T-cell (primary cell): ENCODE measurements around the gene PTGES. TPM values are rescaled to one million over a fixed set of nuclear protein-coding genes. Genes with fewer than 3 reads are reported as not detected.

ENCODE experiments used
- ATAC-seq, 4 experiments: fragments of 200-7000 bp in 3 of 4; fragments of 150-1000 bp in 1 of 4; cut with Tn5 transposase; replicated peaks in 1 of 4; 1 replicate in 3 of 4; 2 replicates in 1 of 4; pipeline ENCODE4 v1.10.0; 2021; ENCODE audit warnings: moderate library complexity in 3 of 4, mild to moderate bottlenecking in 2 of 4, moderate number of reproducible peaks in 1 of 4
- CTCF ChIA-PET, 2 donors: fragments of 300-600 bp; sonication (Branson Sonifier 250); formaldehyde crosslinking; loops; one replicate each; lab custom pipeline; 2022; ENCODE audit warnings: antibody characterized with exemption in 2 of 2; lab: Charles Lee
- POLR2A ChIA-PET, 2 donors: fragments of 300-600 bp; sonication (Branson Sonifier 250); formaldehyde crosslinking; loops; one replicate each; lab custom pipeline; 2022; ENCODE audit warnings: antibody characterized with exemption in 2 of 2; lab: Charles Lee
- DNase-seq, 35 experiments: peaks; one replicate each; pipeline versions ENCODE4 v3.0.0 to v3.0.0-alpha.2; 2013 to 2023
- H3K27ac ChIP-seq: one replicate; pipeline ENCODE4 v1.5.1; 2013; ENCODE audit warnings: low read length
- H3K27me3 ChIP-seq, 2 experiments: replicated peaks in 1 of 2; 1 replicate in 1 of 2; 2 replicates in 1 of 2; pipeline versions ENCODE4 v1.6.1 to v1.7.0; 2013; ENCODE audit warnings: low read length in 1 of 2, mixed read lengths in 1 of 2; ENCODE audit not compliant: control insufficient read depth in 2 of 2, insufficient read depth in 2 of 2; ENCODE audit errors: extremely low read depth in 1 of 2
- H3K36me3 ChIP-seq, 2 donors: 1 replicate in 1 of 2; 2 replicates in 1 of 2; pipeline versions ENCODE4 v1.6.1 to v1.7.0; 2013; ENCODE audit warnings: low read length in 1 of 2; ENCODE audit not compliant: control insufficient read depth in 2 of 2, insufficient read depth in 1 of 2; ENCODE audit errors: extremely low read depth in 1 of 2
- H3K4me1 ChIP-seq, 2 experiments: 1 replicate in 1 of 2; 2 replicates in 1 of 2; pipeline versions ENCODE4 v1.6.1 to v1.7.0; 2013; ENCODE audit warnings: low read length in 2 of 2, mixed read lengths in 1 of 2; ENCODE audit not compliant: insufficient read depth in 2 of 2, control insufficient read depth in 1 of 2; ENCODE audit errors: extremely low read depth in 1 of 2
- H3K4me3 ChIP-seq, 2 donors: 1 replicate in 1 of 2; 2 replicates in 1 of 2; pipeline versions ENCODE4 v1.5.1 to v1.7.0; 2013; ENCODE audit warnings: mild to moderate bottlenecking in 2 of 2, low read length in 1 of 2, moderate library complexity in 1 of 2; ENCODE audit not compliant: control insufficient read depth in 1 of 2; ENCODE audit errors: extremely low read depth in 1 of 2
- H3K9me3 ChIP-seq: 2 replicates; pipeline ENCODE4 v1.7.0; 2013
- H3K27ac Mint-ChIP-seq, 2 donors: one replicate each; pipeline ENCODE4 v1.8.0; 2020 to 2021; ENCODE audit warnings: mild to moderate bottlenecking in 2 of 2, mixed read lengths in 2 of 2
- H3K27me3 Mint-ChIP-seq, 2 donors: one replicate each; pipeline ENCODE4 v1.8.0; 2021 to 2022; ENCODE audit warnings: mixed read lengths in 2 of 2
- H3K36me3 Mint-ChIP-seq: one replicate; pipeline ENCODE4 v1.8.0; 2021; ENCODE audit warnings: mixed read lengths
- H3K4me1 Mint-ChIP-seq, 3 donors: one replicate each; pipeline ENCODE4 v1.8.0; 2020 to 2022; ENCODE audit warnings: mixed read lengths in 3 of 3, mild to moderate bottlenecking in 1 of 3
- H3K4me3 Mint-ChIP-seq, 3 donors: one replicate each; pipeline ENCODE4 v1.8.0; 2020 to 2022; ENCODE audit warnings: mild to moderate bottlenecking in 3 of 3, mixed read lengths in 3 of 3, moderate library complexity in 3 of 3
- H3K9me3 Mint-ChIP-seq, 3 donors: one replicate each; pipeline ENCODE4 v1.8.0; 2020 to 2022; ENCODE audit warnings: mixed read lengths in 3 of 3
- WGBS: methylation state at CpG from one replicate; pipeline ENCODE4 v1.1.5; 2013; ENCODE audit warnings: missing lambda C conversion rate; ENCODE audit not compliant: insufficient coverage; 5-methylcytosine and 5-hydroxymethylcytosine counted together
- total RNA-seq, 35 experiments: library from RNA in 6 of 35; stranded (reverse) in 6 of 35; fragments of 120-200 nt in 1 of 35; gene quantifications; one replicate each; pipeline versions ENCODE4 v1.2.1 to v1.2.4 and lab custom pipeline; 2013 to 2026

Gene PTGES
- total RNA-seq, 5 donors from 2014 or later (not counting 1 experiment from before 2014, with no cell fraction given): not detected

GRCh38 chr9:129728744-129729143 is 24.1 kb downstream of the PTGES start:
- ChIA-PET CTCF (interaction anchor here in 1 of 2 donors (0.6 to 1.7 kb wide), 2 partner anchors 9 to 726 kb away, joined by 3 to 7 read pairs; no protein-coding TSS in a partner anchor), POLR2A (no interaction called here)
- DNase-seq (no peak), ATAC-seq (no peak)
- Histone ChIP-seq H3K27ac (no peak overlapping the region), H3K4me1 (peaks cover 0 to 5% of the 10 kb centered on the region in 2 experiments), H3K9me3 (no peaks in the 10 kb centered on the region), H3K27me3 (peaks cover 0 to 29% of the 10 kb centered on the region in 2 experiments), H3K4me3 (no peak overlapping the region), H3K36me3 (no peaks in the 10 kb centered on the region)
- Mint-ChIP-seq H3K27ac (no peak overlapping the region), H3K4me3 (no peak overlapping the region), H3K9me3 (no peaks in the 10 kb centered on the region), H3K27me3 (peaks cover 6 to 24% of the 10 kb centered on the region in 2 donors), H3K36me3 (no peaks in the 10 kb centered on the region), H3K4me1 (peaks cover 0 to 5% (median 3%) of the 10 kb centered on the region in 3 donors)
- WGBS: 93% methylated on average over 5 of the region's 7 CpGs

- ATAC-seq (peak; percentile 87 to 91 (median 90)), DNase-seq (peak; percentile 7 to 71 (median 39))
- peaks cover 0 to 5% of the 10 kb centered on the region in 2 experiments for H3K4me1 ChIP-seq
- POLR2A ChIA-PET: interaction anchor here (0.6 to 0.7 kb wide), 4 partner anchors 20 to 255 kb away, joined by 3 to 12 read pairs (median 6); no protein-coding TSS in a partner anchor
- peak overlapping the region in 2 of 3 donors; percentile 31 to 41 for H3K4me3 Mint-ChIP-seq
- H3K36me3 ChIP-seq: no peaks in the 10 kb centered on the region
- CTCF ChIA-PET: interaction anchor here (0.6 to 2.3 kb wide), 10 partner anchors 11 to 1480 kb away, joined by 3 to 10 read pairs (median 3); no protein-coding TSS in a partner anchor
- no peak overlapping the region for H3K27ac Mint-ChIP-seq
- no peaks in the 10 kb centered on the region for H3K9me3 ChIP-seq
- peaks cover 0 to 5% (median 3%) of the 10 kb centered on the region in 3 donors for H3K4me1 Mint-ChIP-seq
- WGBS: 14% methylated on average over 19 of the region's 23 CpGs
- peaks cover 6 to 28% of the 10 kb centered on the region in 2 donors for H3K27me3 Mint-ChIP-seq
- H3K9me3 Mint-ChIP-seq: no peaks in the 10 kb centered on the region
- H3K27ac ChIP-seq: no peak overlapping the region
- H3K36me3 Mint-ChIP-seq: no peaks in the 10 kb centered on the region
- H3K27me3 ChIP-seq: peaks cover 0 to 49% of the 10 kb centered on the region in 2 experiments
- H3K4me3 ChIP-seq: no peak overlapping the region
Measured at GRCh38 chr9:129726322-129727160, 26.3 kb downstream of the PTGES start.

GRCh38 chr9:129725795-129726251 is 27.0 kb downstream of the PTGES start:
- Histone ChIP-seq H3K4me3 (no peak overlapping the region), H3K27ac (no peak overlapping the region), H3K36me3 (no peaks in the 10 kb centered on the region), H3K9me3 (no peaks in the 10 kb centered on the region), H3K27me3 (peaks cover 0 to 51% of the 10 kb centered on the region in 2 experiments), H3K4me1 (peaks cover 0 to 5% of the 10 kb centered on the region in 2 experiments)
- Mint-ChIP-seq H3K4me1 (peaks cover 0 to 5% (median 3%) of the 10 kb centered on the region in 3 donors), H3K4me3 (no peak overlapping the region), H3K27me3 (peaks cover 6 to 27% of the 10 kb centered on the region in 2 donors), H3K36me3 (no peaks in the 10 kb centered on the region), H3K9me3 (no peaks in the 10 kb centered on the region), H3K27ac (no peak overlapping the region)
- ChIA-PET POLR2A (no interaction called here), CTCF (interaction anchor here (1.1 to 2.3 kb wide), 4 partner anchors 12 to 70 kb away, joined by 3 to 10 read pairs (median 4); no protein-coding TSS in a partner anchor)
- WGBS: 61% methylated on average over 9 of the region's 10 CpGs
- ATAC-seq (no peak), DNase-seq (no peak)

GRCh38 chr9:129724456-129725190 is 28.2 kb downstream of the PTGES start:
- peaks cover 4 to 29% of the 10 kb centered on the region in 2 donors for H3K27me3 Mint-ChIP-seq
- H3K36me3 Mint-ChIP-seq: no peaks in the 10 kb centered on the region
- H3K4me3 ChIP-seq: no peak overlapping the region
- peaks cover 0 to 5% (median 3%) of the 10 kb centered on the region in 3 donors for H3K4me1 Mint-ChIP-seq
- DNase-seq (no peak), ATAC-seq (no peak)
- no peak overlapping the region for H3K4me3 Mint-ChIP-seq
- H3K9me3 Mint-ChIP-seq: no peaks in the 10 kb centered on the region
- no peaks in the 10 kb centered on the region for H3K9me3 ChIP-seq
- no peak overlapping the region for H3K27ac Mint-ChIP-seq
- H3K27me3 ChIP-seq: peaks cover 0 to 58% of the 10 kb centered on the region in 2 experiments
- H3K27ac ChIP-seq: no peak overlapping the region
- 69% methylated on average over 11 of the region's 16 CpGs for WGBS
- H3K36me3 ChIP-seq: no peaks in the 10 kb centered on the region
- ChIA-PET POLR2A (interaction anchor here in 1 of 2 donors (0.6 kb wide), 2 partner anchors 16 to 267 kb away, joined by 3 to 6 read pairs; no protein-coding TSS in a partner anchor), CTCF (no interaction called here)
- peaks cover 0 to 5% of the 10 kb centered on the region in 2 experiments for H3K4me1 ChIP-seq

GRCh38 chr9:129722913-129723312 is 29.9 kb downstream of the PTGES start:
- Histone ChIP-seq H3K9me3 (no peaks in the 10 kb centered on the region), H3K27ac (no peak overlapping the region), H3K4me1 (peaks cover 0 to 5% of the 10 kb centered on the region in 2 experiments), H3K4me3 (no peak overlapping the region), H3K36me3 (no peaks in the 10 kb centered on the region), H3K27me3 (peaks cover 0 to 71% of the 10 kb centered on the region in 2 experiments)
- Mint-ChIP-seq H3K27me3 (peaks cover 4 to 29% of the 10 kb centered on the region in 2 donors), H3K27ac (no peak overlapping the region), H3K4me1 (peaks cover 0 to 5% (median 3%) of the 10 kb centered on the region in 3 donors), H3K9me3 (no peaks in the 10 kb centered on the region), H3K4me3 (no peak overlapping the region), H3K36me3 (no peaks in the 10 kb centered on the region)
- ChIA-PET CTCF (interaction anchor here in 1 of 2 donors (0.6 kb wide), 1 partner anchor 262 kb away, joined by 3 read pairs; no protein-coding TSS in a partner anchor), POLR2A (no interaction called here)
- DNase-seq: no peak
- WGBS: 76% methylated on average over 4 of the region's 5 CpGs
- ATAC-seq: no peak
